Measurements from ENCODE around the gene GASK1A. TPM values are rescaled to one million over a fixed set of nuclear protein-coding genes. Genes with fewer than 3 reads are reported as not detected.

Gene GASK1A
- total and polyA plus RNA-seq, 2 donors, result 1.0 to 1.5 TPM

- Histone ChIP-seq H3K4me1 (ENCODE audit: control insufficient read depth in 2 of 2, insufficient read depth in 2 of 2, low read length in 2 of 2) (peaks cover 4 to 15% of the 10 kb centered on the region in 2 donors), H3K27me3 (ENCODE audit: control insufficient read depth in 2 of 2, insufficient read depth in 1 of 2, low read length in 1 of 2) (peaks cover 24 to 34% of the 10 kb centered on the region in 2 donors), H3K27ac (ENCODE audit: low read depth in 1 of 2, low read length in 1 of 2) (no peak overlapping the region), H3K36me3 (ENCODE audit: control insufficient read depth in 2 of 2, insufficient read depth in 2 of 2, low read length in 1 of 2) (no peaks in the 10 kb centered on the region), H3K9me3 (ENCODE audit: control insufficient read depth in 2 of 2, insufficient read depth in 1 of 2, low read length in 1 of 2) (peaks cover 5 to 14% of the 10 kb centered on the region in 2 donors), H3K4me3 (ENCODE audit: low read length in 2 of 2) (no peak overlapping the region)
- 95% methylated on average over 2 of the region's 2 CpGs for WGBS
- DNase-seq (ENCODE audit: low read depth in 6 of 9, low spot score in 9 of 9), result no peak
These were observed 3.7 kb upstream of the GASK1A start for GRCh38 chr3:42975456-42975855.

DNA sequence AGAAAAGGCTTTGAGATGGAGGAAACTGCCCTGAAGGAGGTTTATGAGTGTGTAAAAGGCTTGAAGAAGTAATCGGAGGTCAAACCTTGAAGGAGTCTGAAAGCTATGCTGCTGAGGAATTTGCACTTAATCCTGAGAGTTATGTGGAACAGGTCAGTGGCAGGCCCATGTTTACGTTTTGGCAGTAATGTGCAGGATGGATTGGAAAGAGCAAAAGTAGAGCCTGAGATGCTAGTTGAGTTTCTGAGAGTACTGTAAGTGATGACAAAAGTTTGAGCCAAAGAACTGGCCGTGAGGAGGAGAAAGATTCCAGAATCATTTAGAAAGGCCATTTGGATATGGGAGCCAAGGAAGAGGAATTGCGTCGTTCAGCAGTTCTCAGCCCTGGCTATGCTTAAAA lies 3.2 kb upstream of the GASK1A start:
- H3K27ac ChIP-seq (ENCODE audit: low read depth in 1 of 2, low read length in 1 of 2), result no peak overlapping the region
- DNase-seq (ENCODE audit: low read depth in 6 of 9, low spot score in 9 of 9), result no peak
- H3K4me3 ChIP-seq (ENCODE audit: low read length in 2 of 2), result no peak overlapping the region
- peaks cover 5 to 14% of the 10 kb centered on the region in 2 donors for H3K9me3 ChIP-seq (ENCODE audit: control insufficient read depth in 2 of 2, insufficient read depth in 1 of 2, low read length in 1 of 2)
- WGBS, result 99% methylated on average over 5 of the region's 5 CpGs
- peaks cover 25 to 39% of the 10 kb centered on the region in 2 donors for H3K27me3 ChIP-seq (ENCODE audit: control insufficient read depth in 2 of 2, insufficient read depth in 1 of 2, low read length in 1 of 2)
- H3K4me1 ChIP-seq (ENCODE audit: control insufficient read depth in 2 of 2, insufficient read depth in 2 of 2, low read length in 2 of 2), result peaks cover 4 to 15% of the 10 kb centered on the region in 2 donors
- H3K36me3 ChIP-seq (ENCODE audit: control insufficient read depth in 2 of 2, insufficient read depth in 2 of 2, low read length in 1 of 2), result no peaks in the 10 kb centered on the region

DNA sequence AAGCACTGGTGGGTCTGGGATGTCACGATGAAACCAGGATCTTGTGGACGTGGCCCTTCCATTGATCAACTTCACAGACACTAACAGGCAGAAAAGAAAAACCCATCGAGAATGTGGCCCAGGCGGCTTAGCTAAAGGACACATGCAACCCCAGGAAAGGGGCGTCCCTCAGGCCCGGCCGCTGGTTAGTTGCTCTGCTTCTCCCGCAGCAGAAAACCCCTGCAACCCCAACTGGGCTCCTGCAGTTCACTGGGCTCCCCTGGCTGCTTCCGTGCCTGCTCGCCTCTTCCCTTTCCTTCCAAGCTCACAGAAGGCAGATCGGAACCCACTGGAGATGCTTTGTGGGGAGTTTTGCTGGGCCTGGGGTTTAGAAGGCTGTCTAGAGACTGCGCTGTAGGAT lies 1.1 kb downstream of the GASK1A start:
- Histone ChIP-seq H3K27ac (ENCODE audit: low read depth in 1 of 2, low read length in 1 of 2) (no peak overlapping the region), H3K36me3 (ENCODE audit: control insufficient read depth in 2 of 2, insufficient read depth in 2 of 2, low read length in 1 of 2) (no peaks in the 10 kb centered on the region), H3K27me3 (ENCODE audit: control insufficient read depth in 2 of 2, insufficient read depth in 1 of 2, low read length in 1 of 2) (peaks cover 25 to 48% of the 10 kb centered on the region in 2 donors), H3K4me1 (ENCODE audit: control insufficient read depth in 2 of 2, insufficient read depth in 2 of 2, low read length in 2 of 2) (peaks cover 4 to 18% of the 10 kb centered on the region in 2 donors), H3K4me3 (ENCODE audit: low read length in 2 of 2) (no peak overlapping the region), H3K9me3 (ENCODE audit: control insufficient read depth in 2 of 2, insufficient read depth in 1 of 2, low read length in 1 of 2) (no peaks in the 10 kb centered on the region)
- DNase-seq (ENCODE audit: low read depth in 6 of 9, low spot score in 9 of 9), result no peak
- WGBS, result 87% methylated on average over 12 of the region's 12 CpGs

DNA sequence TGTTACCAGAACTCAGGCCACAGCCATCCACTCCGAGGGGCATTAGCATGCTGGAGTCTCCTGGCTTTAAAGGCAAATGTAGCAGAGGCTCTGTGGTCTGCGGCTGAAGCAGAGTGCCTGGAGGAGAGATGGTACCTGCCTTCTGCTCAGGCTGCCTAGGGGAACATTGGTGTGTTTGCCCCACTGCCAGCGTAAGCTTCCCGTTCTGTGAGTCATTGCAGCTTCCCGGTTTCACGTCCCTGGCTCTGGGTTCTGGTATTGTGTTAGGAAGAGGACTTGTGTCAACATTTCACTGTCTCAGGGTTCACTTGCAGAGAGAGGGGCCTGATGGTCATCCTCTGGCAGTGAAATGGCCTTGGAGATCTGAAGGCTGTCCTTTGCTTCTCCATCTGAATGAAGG lies 1.8 kb downstream of the GASK1A start:
- Histone ChIP-seq H3K27me3 (ENCODE audit: control insufficient read depth in 2 of 2, insufficient read depth in 1 of 2, low read length in 1 of 2) (peaks cover 25 to 48% of the 10 kb centered on the region in 2 donors), H3K27ac (ENCODE audit: low read depth in 1 of 2, low read length in 1 of 2) (no peak overlapping the region), H3K9me3 (ENCODE audit: control insufficient read depth in 2 of 2, insufficient read depth in 1 of 2, low read length in 1 of 2) (no peaks in the 10 kb centered on the region), H3K4me1 (ENCODE audit: control insufficient read depth in 2 of 2, insufficient read depth in 2 of 2, low read length in 2 of 2) (peaks cover 4 to 22% of the 10 kb centered on the region in 2 donors), H3K4me3 (ENCODE audit: low read length in 2 of 2) (no peak overlapping the region), H3K36me3 (ENCODE audit: control insufficient read depth in 2 of 2, insufficient read depth in 2 of 2, low read length in 1 of 2) (no peaks in the 10 kb centered on the region)
- 93% methylated on average over 6 of the region's 6 CpGs for WGBS
- DNase-seq (ENCODE audit: low read depth in 6 of 9, low spot score in 9 of 9), result no peak

DNA sequence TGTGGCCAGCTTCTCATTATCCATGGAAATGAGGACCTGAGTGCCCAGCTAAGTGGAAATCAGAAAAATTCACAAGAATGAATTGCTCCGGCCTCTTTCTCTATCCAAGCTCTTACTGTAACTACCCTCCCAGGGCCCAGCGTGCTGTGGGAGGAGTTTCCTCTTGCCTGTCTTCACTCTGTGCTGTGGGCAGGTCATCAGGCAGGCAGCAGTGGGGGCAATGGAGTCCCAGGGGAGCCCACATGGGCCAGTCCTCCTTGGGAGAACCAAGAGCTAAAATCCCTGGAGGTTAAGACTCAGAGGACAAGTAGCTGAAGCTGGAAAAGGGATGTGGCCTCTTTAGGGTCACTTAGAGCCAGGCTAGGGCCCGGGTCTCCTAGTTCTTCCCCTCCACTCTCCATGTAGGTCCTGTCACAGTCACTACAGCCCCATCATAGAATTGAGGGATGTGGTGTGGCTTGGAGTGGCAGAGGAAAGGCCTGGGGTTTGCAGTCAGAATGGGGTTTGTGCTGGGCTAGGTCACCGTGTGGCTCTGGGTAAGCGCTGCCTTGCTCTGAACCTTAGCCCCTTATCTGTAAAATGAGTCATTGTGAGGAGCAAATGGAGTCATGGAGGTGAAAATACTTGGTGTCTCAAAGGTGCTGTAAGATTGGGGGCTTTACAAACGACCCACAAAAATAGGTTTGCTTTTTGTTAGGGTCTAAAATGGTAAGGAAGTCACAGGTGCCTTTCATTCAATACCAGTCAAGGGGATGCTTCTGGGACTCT lies 3.7 kb downstream of the GASK1A start:
- Histone ChIP-seq H3K36me3 (ENCODE audit: control insufficient read depth in 2 of 2, insufficient read depth in 2 of 2, low read length in 1 of 2) (no peaks in the 10 kb centered on the region), H3K27me3 (ENCODE audit: control insufficient read depth in 2 of 2, insufficient read depth in 1 of 2, low read length in 1 of 2) (peaks cover 23 to 40% of the 10 kb centered on the region in 2 donors), H3K27ac (ENCODE audit: low read depth in 1 of 2, low read length in 1 of 2) (no peak overlapping the region), H3K4me3 (ENCODE audit: low read length in 2 of 2) (no peak overlapping the region), H3K9me3 (ENCODE audit: control insufficient read depth in 2 of 2, insufficient read depth in 1 of 2, low read length in 1 of 2) (no peaks in the 10 kb centered on the region), H3K4me1 (ENCODE audit: control insufficient read depth in 2 of 2, insufficient read depth in 2 of 2, low read length in 2 of 2) (peaks cover 4 to 22% of the 10 kb centered on the region in 2 donors)
- 96% methylated on average over 6 of the region's 6 CpGs for WGBS
- no peak for DNase-seq (ENCODE audit: low read depth in 6 of 9, low spot score in 9 of 9)

- Histone ChIP-seq H3K4me1 (ENCODE audit: control insufficient read depth in 2 of 2, insufficient read depth in 2 of 2, low read length in 2 of 2) (peaks cover 4 to 21% of the 10 kb centered on the region in 2 donors), H3K27ac (ENCODE audit: low read depth in 1 of 2, low read length in 1 of 2) (no peak overlapping the region), H3K27me3 (ENCODE audit: control insufficient read depth in 2 of 2, insufficient read depth in 1 of 2, low read length in 1 of 2) (peaks cover 14 to 31% of the 10 kb centered on the region in 2 donors), H3K36me3 (ENCODE audit: control insufficient read depth in 2 of 2, insufficient read depth in 2 of 2, low read length in 1 of 2) (no peaks in the 10 kb centered on the region), H3K9me3 (ENCODE audit: control insufficient read depth in 2 of 2, insufficient read depth in 1 of 2, low read length in 1 of 2) (no peaks in the 10 kb centered on the region), H3K4me3 (ENCODE audit: low read length in 2 of 2) (no peak overlapping the region)
- DNase-seq (ENCODE audit: low read depth in 6 of 9, low spot score in 9 of 9), result no peak
- WGBS, result 97% methylated on average over 3 of the region's 3 CpGs
These were observed 4.8 kb downstream of the GASK1A start for GRCh38 chr3:42983927-42984326.

DNA sequence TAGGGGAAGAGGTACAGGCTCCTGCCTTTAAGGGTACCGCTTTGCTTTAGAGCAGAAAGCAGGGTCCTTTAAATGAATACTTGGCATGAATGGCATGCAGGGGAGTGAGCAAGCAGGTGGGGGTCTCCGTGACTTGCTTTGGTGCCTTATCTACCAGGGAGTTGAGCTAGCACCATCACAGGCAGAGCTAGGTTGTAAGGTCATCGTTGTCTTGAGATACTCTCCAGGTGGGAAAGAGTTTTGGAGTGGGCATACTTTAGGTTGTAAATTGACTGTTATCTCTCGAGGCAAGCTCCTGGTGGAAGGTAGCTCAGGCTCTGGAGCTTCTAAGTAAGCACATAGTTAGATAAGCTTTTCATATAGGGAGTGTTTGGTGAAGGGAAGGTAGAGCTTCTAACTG lies 5.6 kb downstream of the GASK1A start:
- Histone ChIP-seq H3K4me3 (ENCODE audit: low read length in 2 of 2) (no peak overlapping the region), H3K27ac (ENCODE audit: low read depth in 1 of 2, low read length in 1 of 2) (no peak overlapping the region), H3K27me3 (ENCODE audit: control insufficient read depth in 2 of 2, insufficient read depth in 1 of 2, low read length in 1 of 2) (peaks cover 8 to 24% of the 10 kb centered on the region in 2 donors), H3K4me1 (ENCODE audit: control insufficient read depth in 2 of 2, insufficient read depth in 2 of 2, low read length in 2 of 2) (peaks cover 2 to 14% of the 10 kb centered on the region in 2 donors), H3K9me3 (ENCODE audit: control insufficient read depth in 2 of 2, insufficient read depth in 1 of 2, low read length in 1 of 2) (no peaks in the 10 kb centered on the region), H3K36me3 (ENCODE audit: control insufficient read depth in 2 of 2, insufficient read depth in 2 of 2, low read length in 1 of 2) (no peaks in the 10 kb centered on the region)
- no peak for DNase-seq (ENCODE audit: low read depth in 6 of 9, low spot score in 9 of 9)
- 81% methylated on average over 4 of the region's 4 CpGs for WGBS

- H3K27ac ChIP-seq (ENCODE audit: low read depth in 1 of 2, low read length in 1 of 2), result no peak overlapping the region
- H3K4me1 ChIP-seq (ENCODE audit: control insufficient read depth in 2 of 2, insufficient read depth in 2 of 2, low read length in 2 of 2), result peaks cover 0 to 7% of the 10 kb centered on the region in 2 donors
- H3K27me3 ChIP-seq (ENCODE audit: control insufficient read depth in 2 of 2, insufficient read depth in 1 of 2, low read length in 1 of 2), result peaks cover 0 to 2% of the 10 kb centered on the region in 2 donors
- no peaks in the 10 kb centered on the region for H3K9me3 ChIP-seq (ENCODE audit: control insufficient read depth in 2 of 2, insufficient read depth in 1 of 2, low read length in 1 of 2)
- H3K36me3 ChIP-seq (ENCODE audit: control insufficient read depth in 2 of 2, insufficient read depth in 2 of 2, low read length in 1 of 2), result no peaks in the 10 kb centered on the region
- H3K4me3 ChIP-seq (ENCODE audit: low read length in 2 of 2), result no peak overlapping the region
- no peak for DNase-seq (ENCODE audit: low read depth in 6 of 9, low spot score in 9 of 9)
- 93% methylated on average over 3 of the region's 3 CpGs for WGBS
These were observed 9.0 kb downstream of the GASK1A start for GRCh38 chr3:42988097-42988496.

GRCh38 chr3:42988566-42988965 lies 9.5 kb downstream of the GASK1A start:
- no peaks in the 10 kb centered on the region for H3K9me3 ChIP-seq (ENCODE audit: control insufficient read depth in 2 of 2, insufficient read depth in 1 of 2, low read length in 1 of 2)
- 98% methylated on average over 5 of the region's 5 CpGs for WGBS
- peaks cover 0 to 7% of the 10 kb centered on the region in 2 donors for H3K4me1 ChIP-seq (ENCODE audit: control insufficient read depth in 2 of 2, insufficient read depth in 2 of 2, low read length in 2 of 2)
- peaks cover 0 to 2% of the 10 kb centered on the region in 2 donors for H3K27me3 ChIP-seq (ENCODE audit: control insufficient read depth in 2 of 2, insufficient read depth in 1 of 2, low read length in 1 of 2)
- H3K36me3 ChIP-seq (ENCODE audit: control insufficient read depth in 2 of 2, insufficient read depth in 2 of 2, low read length in 1 of 2), result no peaks in the 10 kb centered on the region
- DNase-seq (ENCODE audit: low read depth in 6 of 9, low spot score in 9 of 9), result no peak
- no peak overlapping the region for H3K27ac ChIP-seq (ENCODE audit: low read depth in 1 of 2, low read length in 1 of 2)
- H3K4me3 ChIP-seq (ENCODE audit: low read length in 2 of 2), result no peak overlapping the region
